Central memory CD4-positive, alpha-beta T cell (primary cell): ENCODE results near the gene SPOUT1.

Experiments used
- DNase-seq: peaks from one replicate; pipeline ENCODE4 v3.0.0; 2022

SPOUT1 gene

GRCh38 chr9:128770286-128771030 lies 59.1 kb downstream of the SPOUT1 start:
- no peak for DNase-seq
